ENCODE measurements around the gene SLC5A2.
"Not testable (repeated sequence)": the region's sequence is repeated elsewhere in the genome, so short reads cannot be mapped to it uniquely, and the experiment has no call there.

GRCh38 chr16:31539762-31540161, 56.8 kb downstream of the SLC5A2 start:
- TF ChIP-seq, protein P1, sequence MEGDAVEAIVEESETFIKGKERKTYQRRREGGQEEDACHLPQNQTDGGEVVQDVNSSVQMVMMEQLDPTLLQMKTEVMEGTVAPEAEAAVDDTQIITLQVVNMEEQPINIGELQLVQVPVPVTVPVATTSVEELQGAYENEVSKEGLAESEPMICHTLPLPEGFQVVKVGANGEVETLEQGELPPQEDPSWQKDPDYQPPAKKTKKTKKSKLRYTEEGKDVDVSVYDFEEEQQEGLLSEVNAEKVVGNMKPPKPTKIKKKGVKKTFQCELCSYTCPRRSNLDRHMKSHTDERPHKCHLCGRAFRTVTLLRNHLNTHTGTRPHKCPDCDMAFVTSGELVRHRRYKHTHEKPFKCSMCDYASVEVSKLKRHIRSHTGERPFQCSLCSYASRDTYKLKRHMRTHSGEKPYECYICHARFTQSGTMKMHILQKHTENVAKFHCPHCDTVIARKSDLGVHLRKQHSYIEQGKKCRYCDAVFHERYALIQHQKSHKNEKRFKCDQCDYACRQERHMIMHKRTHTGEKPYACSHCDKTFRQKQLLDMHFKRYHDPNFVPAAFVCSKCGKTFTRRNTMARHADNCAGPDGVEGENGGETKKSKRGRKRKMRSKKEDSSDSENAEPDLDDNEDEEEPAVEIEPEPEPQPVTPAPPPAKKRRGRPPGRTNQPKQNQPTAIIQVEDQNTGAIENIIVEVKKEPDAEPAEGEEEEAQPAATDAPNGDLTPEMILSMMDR (conservative IDR thresholded peaks at IDR 0.05 in 1 of 2, IDR thresholded peaks at IDR 0.05 in 1 of 2; ENCODE audit: low read depth in 1 of 2, low read length in 2 of 2), result not testable (repeated sequence)
- TF ChIP-seq EZH2 (IDR thresholded peaks at IDR 0.05; ENCODE audit: low read length, missing control alignments), result not testable (repeated sequence)
